Stimulated activated CD4-positive, alpha-beta T cell treated with anti-CD3 and anti-CD28 coated beads, TNF-alpha, amount 100 ng/mL, for 1 hour (primary cell): ENCODE measurements around the gene CNOT3.
"Not testable (repeated sequence)": the region's sequence is repeated elsewhere in the genome, so short reads cannot be mapped to it uniquely, and the experiment has no call there.

Experiments used
- DNase-seq, 3 donors: peaks; one replicate each; pipeline ENCODE4 v3.0.0-alpha.2; 2020; ENCODE audit warnings: low read depth in 3 of 3, low spot score in 1 of 3

Gene CNOT3

DNA sequence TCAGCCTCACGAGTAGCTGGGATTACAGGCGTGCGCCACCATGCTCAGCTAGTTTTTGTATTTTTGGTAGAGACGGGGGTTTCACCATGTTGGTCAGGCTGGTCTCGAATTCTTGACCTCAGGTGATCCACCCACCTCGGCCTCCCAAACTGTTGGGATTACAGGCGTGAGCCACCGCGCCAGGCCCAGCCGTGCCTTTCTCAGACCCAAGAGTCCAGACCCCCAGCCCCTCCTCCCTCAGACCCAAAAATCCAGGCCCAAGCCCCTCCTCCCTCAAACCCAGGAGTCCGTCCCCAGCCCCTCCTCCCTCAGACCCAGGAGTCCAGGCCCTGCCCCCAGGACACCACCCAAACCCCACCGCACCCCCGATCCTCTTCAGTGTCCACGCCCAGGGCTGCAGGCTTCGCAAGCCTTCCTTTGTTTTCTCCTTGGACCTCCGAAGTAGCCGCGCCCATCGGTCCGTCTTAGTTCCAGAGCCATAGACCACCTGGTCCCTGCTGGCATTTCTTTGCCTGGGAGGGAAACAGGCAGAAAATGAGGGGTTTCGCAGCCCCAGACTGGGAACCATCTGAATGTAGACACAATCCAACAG, 31.7 kb downstream of the CNOT3 start:
- no peak for DNase-seq

DNA sequence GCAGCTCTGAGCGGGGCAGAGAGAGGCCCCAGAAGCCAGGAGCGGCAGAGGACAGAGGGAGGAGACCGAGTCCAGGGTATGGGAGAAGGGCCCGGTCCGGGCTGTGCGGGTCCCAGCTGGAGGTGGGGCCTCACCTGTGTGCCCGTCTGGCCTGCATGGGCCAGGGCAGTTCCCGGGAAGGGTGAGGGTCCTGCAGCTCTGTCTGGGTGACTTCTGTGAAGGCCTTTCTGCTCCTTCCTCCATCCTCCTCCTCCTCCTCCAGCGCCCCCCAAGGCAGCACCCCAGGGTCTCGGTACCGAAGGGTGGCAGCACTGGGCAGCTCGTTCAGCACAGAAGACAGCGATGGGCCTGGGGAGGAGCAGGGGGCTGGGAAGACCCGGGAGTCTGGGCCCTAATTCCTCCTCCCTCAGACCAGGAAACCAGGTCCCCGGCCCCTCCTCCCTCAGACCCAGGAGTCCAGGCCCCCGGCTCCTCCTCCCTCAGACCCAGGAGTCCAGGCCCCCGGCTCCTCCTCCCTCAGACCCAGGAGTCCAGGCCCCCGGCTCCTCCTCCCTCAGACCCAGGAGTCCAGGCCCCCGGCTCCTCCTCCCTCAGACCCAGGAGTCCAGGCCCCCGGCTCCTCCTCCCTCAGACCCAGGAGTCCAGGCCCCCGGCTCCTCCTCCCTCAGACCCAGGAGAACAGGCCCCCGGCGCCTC, 34.3 kb downstream of the CNOT3 start:
- DNase-seq: not testable (repeated sequence)

DNA sequence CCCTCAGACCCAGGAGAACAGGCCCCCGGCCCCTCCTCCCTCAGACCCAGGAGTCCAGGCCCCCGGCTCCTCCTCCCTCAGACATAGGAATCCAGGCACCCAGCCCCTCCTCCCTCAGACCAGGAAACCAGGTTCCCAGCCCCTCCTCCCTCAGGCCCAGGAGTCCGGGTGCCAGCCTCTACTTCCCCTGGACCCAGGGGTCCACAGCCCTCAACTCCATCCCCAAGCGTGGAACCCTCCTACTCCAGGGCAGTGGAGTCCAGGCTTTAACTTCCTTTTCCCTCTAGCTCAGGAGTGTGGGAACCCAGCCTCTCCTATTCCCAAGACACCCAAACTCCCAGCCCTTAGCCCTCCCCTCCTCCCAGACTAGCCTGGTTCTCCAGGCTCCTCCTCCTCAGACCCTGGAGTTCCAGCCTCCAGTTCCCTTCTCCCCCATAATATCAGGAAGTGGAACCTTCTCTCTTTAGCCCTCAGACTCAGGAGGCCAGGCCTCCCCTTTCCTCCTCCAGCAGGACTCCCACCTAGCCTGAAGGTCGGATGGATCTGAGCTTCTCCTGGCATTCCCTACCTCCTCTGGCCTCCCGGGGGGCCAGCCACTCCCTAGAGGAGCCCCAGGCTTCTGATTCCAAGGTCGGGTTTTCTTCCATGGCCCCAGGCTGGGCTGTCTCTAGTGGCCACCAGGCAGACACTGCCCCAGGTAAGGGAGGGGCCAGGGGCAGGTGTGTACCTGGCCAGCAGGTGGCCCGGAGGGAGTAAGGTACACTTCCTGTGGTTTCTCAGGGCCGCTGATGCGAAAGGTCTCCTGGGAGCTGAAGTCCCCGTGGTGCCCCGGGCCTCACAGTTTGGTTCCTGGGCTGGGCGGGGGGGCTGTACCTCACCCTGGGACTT, 35.2 kb downstream of the CNOT3 start, which contains the start of gene TMC4:
Gene TMC4, minus strand, starts transcription at position 690 of the 888 bp plus-strand sequence. Its CDS starts 43 bp downstream, at position 647.
- DNase-seq: no peak

DNA sequence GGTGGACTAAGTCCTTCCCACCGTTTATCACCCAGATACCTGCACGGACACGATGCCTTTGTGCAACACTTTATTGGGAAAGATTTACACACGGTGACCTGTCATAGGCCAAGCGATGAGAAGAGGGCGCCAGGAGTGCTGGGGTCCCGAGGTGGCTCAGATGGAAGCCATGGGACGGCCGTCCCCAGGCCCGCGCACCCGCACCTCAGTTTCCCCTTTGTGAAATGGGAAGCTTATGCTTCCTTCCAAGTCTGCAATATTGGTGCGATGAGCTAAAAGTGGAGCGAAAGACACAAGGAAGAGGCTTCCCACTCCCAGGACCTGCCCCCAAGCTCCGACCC, 35.8 kb downstream of the CNOT3 start:
- DNase-seq: no peak

DNA sequence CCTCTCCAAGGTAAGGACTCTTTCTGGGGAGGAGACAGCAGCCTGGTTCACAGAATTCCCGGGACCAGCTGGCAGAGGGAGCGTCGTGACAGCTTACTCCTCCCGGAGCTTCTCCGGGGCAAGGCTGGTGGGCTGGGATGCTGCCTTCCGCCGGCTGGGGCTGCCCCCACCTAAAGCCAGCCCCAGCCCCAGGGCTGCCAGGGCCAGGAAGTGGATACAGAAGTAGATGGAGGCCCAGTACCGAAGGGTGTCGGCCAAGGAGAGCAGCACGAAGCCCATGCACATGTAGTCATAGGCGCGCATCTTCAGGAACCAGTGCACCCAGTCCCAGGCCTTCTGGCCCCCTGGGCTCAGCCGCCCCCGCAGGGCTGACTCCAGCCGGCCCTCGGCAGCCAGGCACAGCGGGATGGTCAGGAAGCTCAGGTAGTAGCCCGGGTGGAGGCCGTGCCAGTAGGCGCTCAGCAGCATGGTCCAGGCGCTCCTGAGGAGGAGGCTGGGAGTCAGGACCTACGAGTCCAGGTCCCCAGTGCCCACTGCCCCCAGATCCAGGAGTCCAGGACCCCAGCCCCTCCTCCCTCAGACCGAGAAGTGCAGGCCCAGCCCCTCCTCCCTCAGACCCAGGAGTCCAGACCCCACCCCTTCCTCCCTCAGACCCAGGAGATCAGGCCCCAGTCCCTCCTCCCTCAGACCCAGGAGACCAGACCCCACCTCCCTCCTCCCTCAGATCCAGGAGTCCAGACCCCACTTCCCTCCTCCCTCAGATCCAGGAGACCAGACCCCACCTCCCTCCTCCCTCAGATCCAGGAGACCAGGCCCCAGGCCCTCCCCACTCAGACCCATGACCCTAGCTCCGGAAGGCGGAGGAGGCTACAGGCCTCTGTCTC, 36.6 kb downstream of the CNOT3 start:
- DNase-seq: no peak

DNA sequence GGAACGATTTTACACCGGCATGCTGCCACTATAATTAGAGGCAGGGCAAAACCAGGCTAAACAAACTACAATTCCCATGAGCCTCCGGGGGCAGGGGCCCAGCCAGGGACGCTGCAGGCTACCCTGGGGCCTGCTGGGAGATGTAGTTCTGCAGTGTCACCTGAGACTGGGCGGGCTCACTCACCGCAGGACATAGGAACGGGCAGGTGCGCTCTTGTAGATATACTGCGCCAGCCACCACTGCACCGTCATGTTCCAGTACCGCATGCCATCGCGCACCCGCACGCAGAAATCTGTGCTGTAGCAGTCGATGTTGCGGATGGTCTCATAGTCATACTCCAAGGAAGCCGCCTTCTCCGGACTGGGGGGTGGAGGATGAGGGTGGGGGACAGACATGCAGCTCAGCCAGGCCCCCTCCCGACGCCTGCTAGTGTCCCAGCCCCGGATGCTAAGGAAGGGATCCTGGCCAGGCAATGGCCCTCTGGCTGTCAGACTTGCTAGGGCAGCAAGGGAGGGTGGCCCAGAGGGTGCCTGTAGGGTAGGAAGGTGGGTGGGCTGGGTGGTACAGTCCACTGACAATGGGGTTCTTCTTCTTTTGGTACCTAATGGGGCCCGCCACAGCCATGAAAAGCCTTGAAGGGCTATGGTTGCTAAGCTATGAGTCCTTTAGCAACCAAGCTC, 41.2 kb downstream of the CNOT3 start:
- no peak for DNase-seq

DNA sequence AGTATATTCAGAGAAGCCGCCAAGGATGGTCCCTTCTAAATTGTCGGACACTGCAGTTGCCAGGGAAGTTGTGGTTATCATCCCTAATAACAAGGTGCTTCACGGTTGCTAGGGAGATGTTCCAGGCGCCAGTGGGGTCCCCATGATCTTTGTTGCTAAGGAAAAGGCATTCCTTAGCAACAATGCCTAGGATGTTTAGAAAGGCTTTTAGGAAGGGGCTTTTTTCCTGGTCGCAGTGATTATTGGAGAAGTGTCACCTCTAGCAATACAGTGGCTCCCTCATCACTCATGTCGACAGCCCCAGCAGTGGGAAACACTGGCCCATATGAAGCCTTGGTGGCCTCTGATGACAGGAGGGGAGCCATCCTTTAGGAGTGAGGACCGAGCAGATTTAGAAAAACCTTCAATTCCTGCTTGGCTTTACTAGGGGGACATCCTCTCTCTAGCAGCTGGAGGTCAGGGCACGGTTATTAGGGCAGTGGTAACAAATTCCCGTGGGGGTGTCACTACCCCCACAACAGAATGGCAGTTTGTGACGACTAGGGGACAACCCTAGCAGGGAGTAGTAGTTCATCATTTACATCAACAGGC, 41.8 kb downstream of the CNOT3 start:
- no peak for DNase-seq

DNA sequence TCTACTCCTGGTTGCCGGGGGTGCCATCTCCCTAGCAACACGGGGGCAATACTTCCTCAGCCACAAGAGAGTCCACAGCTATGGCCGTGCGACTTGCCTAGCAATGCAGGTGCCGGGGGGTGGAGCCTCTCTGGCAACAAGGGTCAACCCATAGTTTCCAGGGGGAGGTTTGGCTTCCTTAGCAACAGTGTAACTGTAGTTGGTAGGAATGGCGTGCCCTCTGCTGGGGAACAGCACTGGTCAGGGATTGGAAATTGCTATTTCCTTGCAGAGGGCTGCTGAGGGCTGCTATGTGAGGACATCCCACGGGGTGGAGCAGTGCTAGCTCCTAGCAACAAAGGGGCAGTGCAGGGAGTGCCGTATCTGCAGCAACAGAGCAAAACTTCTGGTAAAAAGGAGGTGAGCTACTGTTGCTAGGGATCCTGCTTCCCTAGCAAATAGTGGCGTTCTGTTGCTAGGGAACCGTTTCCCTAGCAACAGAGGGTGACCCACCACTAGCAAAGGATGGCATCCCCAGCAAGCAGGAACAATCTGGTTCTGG, 42.4 kb downstream of the CNOT3 start:
- DNase-seq: no peak

DNA sequence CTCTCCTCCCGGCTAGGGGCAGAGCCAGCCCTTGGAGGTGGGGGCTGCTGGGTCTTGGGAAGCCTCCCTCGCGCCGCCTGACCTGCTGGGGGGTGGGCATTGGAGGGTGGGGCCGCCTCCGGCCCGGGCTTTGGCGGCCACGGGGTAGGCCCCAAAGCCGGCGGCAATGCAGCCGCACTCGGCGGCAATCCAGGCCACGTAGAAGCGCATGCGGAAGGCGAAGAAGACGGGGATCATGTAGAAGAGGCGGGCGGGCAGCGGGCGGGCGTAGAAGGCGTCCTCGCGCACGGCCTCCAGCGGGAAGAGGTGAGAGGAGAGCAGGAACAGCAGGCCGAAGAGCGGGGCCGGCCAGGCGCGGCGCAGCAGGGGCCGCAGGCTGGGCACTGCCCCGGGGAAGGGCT, 43.1 kb downstream of the CNOT3 start:
- no peak for DNase-seq

DNA sequence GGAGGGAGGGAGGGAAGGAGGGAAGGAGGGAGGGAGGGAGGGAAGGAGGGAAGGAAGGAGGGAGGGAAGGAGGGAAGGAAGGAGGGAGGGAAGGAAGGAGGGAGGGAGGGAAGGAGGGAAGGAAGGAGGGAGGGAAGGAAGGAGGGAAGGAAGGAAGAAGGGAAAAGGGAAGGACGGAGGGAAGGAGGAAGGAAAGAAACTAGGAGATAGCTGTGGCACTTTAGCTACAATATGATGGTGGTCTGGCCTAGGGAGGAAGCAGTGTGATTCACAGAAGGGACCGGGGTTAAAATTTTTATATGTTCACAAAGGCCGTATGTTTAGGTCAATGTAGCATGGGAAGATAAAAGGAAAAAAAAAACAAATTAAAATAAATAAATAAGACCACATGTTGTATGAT, 44.3 kb downstream of the CNOT3 start:
- DNase-seq: not testable (repeated sequence)

DNA sequence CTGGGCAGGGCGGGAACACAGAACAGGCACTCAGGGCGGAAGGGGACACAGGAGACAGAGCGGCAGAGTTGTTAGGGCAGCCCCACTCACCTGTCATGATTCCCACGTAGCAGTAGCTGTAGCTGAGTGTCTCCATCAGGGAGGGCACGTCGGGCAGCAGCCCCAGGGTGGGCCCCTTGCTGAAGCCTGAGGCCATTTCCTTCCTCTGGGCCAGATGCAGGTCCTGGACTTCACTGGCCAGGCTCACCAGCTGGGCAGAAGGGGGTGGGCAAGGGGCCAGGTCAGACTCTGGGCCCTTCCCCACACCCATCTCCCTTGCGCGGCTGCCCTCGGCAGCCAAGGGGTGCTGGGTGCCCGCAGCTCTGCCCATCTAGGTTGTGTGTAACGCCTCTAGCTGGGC, 45.9 kb downstream of the CNOT3 start:
- DNase-seq: no peak

DNA sequence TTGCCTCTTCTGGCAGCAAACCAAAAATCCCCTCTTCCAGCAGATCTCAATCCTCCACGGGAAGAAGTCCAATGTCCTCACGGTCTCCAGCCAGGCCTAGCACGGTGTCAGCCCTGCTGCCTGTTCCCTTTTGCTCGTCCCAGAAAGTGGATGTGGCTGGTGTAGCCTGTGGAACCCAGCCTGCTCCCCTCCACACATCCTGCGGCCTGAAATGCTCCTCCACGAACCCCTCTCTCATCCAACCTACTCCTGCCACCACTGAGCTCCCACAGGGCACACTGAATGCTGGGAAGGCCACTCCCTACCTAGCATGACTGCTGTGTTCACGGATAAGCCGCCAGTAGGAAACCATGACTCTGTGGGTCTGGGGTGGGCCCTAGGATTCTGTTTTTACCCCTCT, 48.8 kb downstream of the CNOT3 start:
- DNase-seq: no peak

DNA sequence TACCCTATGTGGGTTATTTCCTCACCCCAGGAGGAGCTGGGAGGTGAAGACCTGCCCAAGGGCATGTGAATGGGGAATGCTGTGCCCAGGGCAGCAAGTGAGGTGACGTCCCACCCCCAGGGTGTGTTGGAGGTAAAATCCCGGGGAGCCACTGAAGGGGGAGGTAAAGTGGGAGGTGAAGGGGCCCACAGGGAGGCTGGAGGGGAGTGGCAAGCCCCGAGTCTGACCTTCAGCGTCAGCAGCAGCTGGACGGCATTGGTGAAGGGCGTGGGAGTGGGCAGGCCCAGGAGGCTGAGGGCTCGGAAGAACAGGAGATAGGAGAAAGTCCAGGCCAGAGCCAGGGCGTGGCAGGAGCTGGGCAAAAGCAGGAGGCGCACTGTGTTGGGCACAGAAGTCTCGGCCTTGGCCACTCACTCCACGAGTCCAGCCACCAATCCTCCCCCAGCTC, 49.4 kb downstream of the CNOT3 start:
- DNase-seq: no peak

DNA sequence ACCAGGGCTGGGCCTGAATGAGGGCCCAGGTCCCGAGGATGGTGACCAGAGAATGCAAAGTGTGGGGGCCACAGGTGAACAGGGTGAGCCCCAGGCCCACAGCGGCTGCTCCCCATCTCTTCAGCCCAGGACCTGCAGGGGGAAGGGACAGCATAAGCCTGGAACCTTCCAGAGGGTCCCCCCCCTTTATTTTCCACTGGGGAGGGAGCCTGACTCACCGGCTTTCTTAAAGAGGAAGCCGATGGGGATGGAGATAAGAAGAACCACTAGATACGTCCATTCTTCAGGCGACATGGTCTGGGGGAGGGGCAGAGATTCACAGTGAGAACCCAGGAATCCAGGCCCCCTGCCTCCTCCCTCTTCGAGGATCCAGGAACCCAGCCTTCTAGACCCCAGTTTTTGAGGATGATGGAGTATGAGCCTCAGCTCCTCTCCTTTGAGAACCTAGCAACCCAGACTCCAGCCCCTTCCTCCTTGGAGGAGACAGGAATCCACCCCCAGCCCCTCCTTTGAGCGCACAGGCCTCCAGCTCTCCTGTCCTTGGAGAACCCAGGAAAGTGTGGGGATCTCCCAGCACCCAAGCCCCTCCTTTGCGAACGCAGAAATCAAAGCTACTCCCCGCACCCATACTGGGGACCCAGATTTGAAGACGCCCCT, 50.8 kb downstream of the CNOT3 start:
- DNase-seq: peak in 1 of 3 donors; percentile 20

DNA sequence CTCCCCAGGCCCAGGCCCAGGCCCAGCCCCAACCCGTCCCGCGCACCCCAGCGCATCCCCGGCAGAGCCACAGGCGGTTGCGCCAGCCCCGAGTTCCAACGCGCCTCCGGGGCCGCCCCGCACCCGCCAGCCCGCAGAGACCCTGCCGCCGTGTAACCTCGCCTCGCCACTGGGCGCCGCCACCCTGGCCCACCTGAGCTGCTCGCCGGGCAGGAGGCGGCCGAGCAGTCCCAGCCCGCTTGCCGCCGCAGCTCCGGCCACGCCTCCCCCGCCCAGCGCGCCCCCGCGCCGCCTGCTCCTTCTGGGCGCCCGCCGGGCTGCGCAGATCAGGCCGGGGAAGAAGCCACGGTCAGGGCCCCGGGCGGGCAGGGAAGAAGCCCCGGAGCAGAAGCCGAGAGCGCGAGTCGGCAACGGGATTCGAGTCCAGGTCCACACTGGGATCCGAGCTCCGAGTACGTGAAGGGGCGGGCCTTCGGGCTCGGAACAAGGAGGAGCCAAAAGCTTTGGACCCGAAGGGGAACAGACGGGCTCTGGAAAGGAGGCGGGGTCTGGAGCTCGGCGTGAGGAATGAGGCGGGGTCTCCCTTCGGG, 51.7 kb downstream of the CNOT3 start, which contains the start of gene MBOAT7:
Gene MBOAT7, minus strand, starts transcription at position 436 of the 590 bp plus-strand sequence. CDS start 1,072 bp downstream, outside the sequence.
- no peak for DNase-seq

DNA sequence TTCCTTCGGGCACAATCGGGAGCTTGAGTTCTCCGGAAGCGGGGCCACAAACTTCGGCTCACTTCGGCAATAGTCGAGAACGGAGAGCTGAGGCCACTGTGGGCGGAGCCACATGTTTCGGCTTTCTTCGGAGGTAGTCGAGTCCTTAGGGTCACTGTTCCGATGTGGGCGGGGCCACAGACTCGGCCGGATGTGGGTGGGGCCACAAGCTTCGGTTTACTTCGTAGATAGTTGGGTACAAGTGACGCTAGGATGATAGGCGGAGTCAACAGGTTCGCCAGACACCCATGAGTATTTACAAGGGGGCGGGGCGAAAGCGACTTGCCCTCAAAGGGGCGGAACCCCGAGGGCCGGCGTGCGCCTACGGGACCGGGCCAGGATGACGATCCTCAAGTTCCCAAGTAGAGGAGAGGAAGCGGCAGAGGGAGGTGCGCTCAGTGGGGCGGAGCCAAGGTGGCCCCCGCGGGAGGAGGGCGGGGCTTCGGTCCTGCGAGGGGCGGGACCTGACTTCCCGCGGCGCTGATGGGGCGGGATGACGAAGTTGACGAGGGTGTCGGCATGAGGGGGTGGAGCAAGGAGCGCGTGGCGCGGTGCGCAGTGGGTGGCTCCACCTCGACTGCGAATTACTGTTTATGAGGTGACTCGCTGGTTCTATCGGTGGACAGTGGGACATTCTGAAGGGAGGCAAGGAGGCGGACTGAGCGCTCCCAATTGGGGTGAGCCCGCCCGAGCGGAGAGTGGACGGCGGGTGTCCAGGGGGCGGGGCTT, 52.4 kb downstream of the CNOT3 start:
- peak; percentile 99 to 100 (median 100) for DNase-seq

DNA sequence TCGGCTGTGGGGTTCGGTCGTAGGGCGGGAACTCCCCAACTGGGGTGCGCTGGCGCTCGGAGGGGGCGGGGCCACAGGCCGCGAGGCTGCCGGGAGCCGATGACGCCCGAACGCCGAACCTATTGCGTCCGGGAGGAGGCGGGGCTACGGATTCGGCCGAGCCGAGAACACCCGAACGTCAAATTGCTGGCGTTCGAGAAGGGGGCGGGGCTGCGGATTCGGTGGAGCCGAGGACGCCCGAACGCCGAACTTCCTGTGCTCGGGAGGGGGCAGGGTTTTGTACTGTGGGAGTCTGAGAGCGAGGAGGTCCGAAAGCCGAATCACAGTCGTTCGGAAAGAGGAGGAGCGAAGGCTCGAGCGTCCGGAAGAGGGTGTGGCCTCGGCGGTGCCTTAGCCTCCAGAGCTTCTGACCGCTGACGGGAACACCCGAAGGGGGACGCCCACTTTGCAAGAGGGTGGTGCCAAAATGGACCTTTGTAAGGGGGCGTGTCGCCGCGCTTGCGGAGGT, 53.0 kb downstream of the CNOT3 start:
- peak; percentile 99 to 100 (median 100) for DNase-seq
